Fibroblast of pulmonary artery (primary cell): ENCODE data around the gene TMEM200A.

Source experiments
- DNase-seq: peaks from one replicate; pipeline ENCODE4 v3.0.0-alpha.2; 2010; ENCODE audit warnings: low read depth
- H3K4me3 ChIP-seq: replicated peaks from 2 replicates; pipeline ENCODE4 v1.5.1; 2011; ENCODE audit warnings: low read depth, mild to moderate bottlenecking, control low read depth, low read length, moderate library complexity
- CTCF ChIP-seq: IDR thresholded peaks from 2 replicates; pipeline ENCODE4 v1.5.1; 2011; ENCODE audit warnings: mild to moderate bottlenecking, control low read depth, low read length, inconsistent platforms; ENCODE audit errors: missing control alignments

Gene TMEM200A

GRCh38 chr6:130489514-130489913, 123.7 kb downstream of the TMEM200A start:
- no peak overlapping the region for H3K4me3 ChIP-seq
- no peak for DNase-seq
- TF ChIP-seq CTCF: no peak
